Esophagus (tissue), 2 donors: Measurements from ENCODE around the gene CFAP97D2. TPM values are rescaled to one million over a fixed set of nuclear protein-coding genes. Genes with fewer than 3 reads are reported as not detected.
"Not testable (repeated sequence)": the region's sequence is repeated elsewhere in the genome, so short reads cannot be mapped to it uniquely, and the experiment has no call there.

Source experiments
- H3K27ac ChIP-seq, 2 donors: one replicate each; pipeline ENCODE4 v1.5.1; 2013; ENCODE audit warnings: low read depth in 2 of 2, mild to moderate bottlenecking in 2 of 2, inconsistent platforms in 1 of 2, low read length in 1 of 2, moderate library complexity in 1 of 2
- H3K27me3 ChIP-seq, 2 donors: one replicate each; pipeline ENCODE4 v1.6.1; 2013; ENCODE audit warnings: low read length in 2 of 2, control low read depth in 1 of 2, mild to moderate bottlenecking in 1 of 2; ENCODE audit not compliant: insufficient read depth in 2 of 2, control insufficient read depth in 1 of 2
- H3K36me3 ChIP-seq, 2 donors: one replicate each; pipeline ENCODE4 v1.6.1; 2013; ENCODE audit warnings: low read length in 1 of 2; ENCODE audit not compliant: control insufficient read depth in 2 of 2, insufficient read depth in 2 of 2
- H3K4me1 ChIP-seq, 2 donors: one replicate each; pipeline ENCODE4 v1.6.1; 2013; ENCODE audit warnings: low read length in 1 of 2; ENCODE audit not compliant: control insufficient read depth in 2 of 2, insufficient read depth in 2 of 2
- H3K4me3 ChIP-seq, 2 donors: one replicate each; pipeline ENCODE4 v1.5.1; 2013; ENCODE audit warnings: low read length in 2 of 2, mild to moderate bottlenecking in 2 of 2, low read depth in 1 of 2, moderate library complexity in 1 of 2
- H3K9me3 ChIP-seq, 2 donors: one replicate each; pipeline ENCODE4 v1.6.1; 2013; ENCODE audit warnings: mild to moderate bottlenecking in 2 of 2, low read depth in 1 of 2, low read length in 1 of 2, moderate library complexity in 1 of 2; ENCODE audit not compliant: control insufficient read depth in 2 of 2, insufficient read depth in 1 of 2
- WGBS, 2 donors: extraction: QIAGEN DNeasy Blood & Tissue Kit; methylation state at CpG; one replicate each; pipeline ENCODE4 v1.1.7; 2013; 5-methylcytosine and 5-hydroxymethylcytosine counted together
- polyA plus RNA-seq, 2 donors: library from polyadenylated mRNA; stranded (reverse); fragments of 200-250 nt; gene quantifications; one replicate each; pipeline ENCODE4 v1.2.3, GENCODE V29; 2013
- donor health status: healthy with polysubstance abuse.
- donor health status: Bipolar disorder and iron deficiency.

CFAP97D2 gene
- not detected for polyA plus RNA-seq

GRCh38 chr13:114179087-114179658 is at the start of gene CFAP97D2:
Gene CFAP97D2 (plus strand): TSS chr13:114179257. CDS start chr13:114179331, 74 bp downstream.
- Histone ChIP-seq H3K4me3 (no peak within 1 kb of the TSS), H3K36me3 (no peaks in the 10 kb centered on the region), H3K9me3 (no peaks in the 10 kb centered on the region), H3K27ac (no peak within 1 kb of the TSS), H3K4me1 (no peaks in the 10 kb centered on the region), H3K27me3 (no peaks in the 10 kb centered on the region)
- WGBS, 2 donors, result 57 to 63% methylated on average over 13 of the region's 13 CpGs

GRCh38 chr13:114129649-114130062 is 49.4 kb upstream of the CFAP97D2 start:
- peak overlapping the region in 1 of 2 donors; percentile 76 for H3K27ac ChIP-seq

GRCh38 chr13:114130131-114130836 is 48.8 kb upstream of the CFAP97D2 start:
- Histone ChIP-seq H3K36me3 (no peaks in the 10 kb centered on the region), H3K27me3 (peaks cover 0 to 2% of the 10 kb centered on the region in 2 donors), H3K9me3 (no peaks in the 10 kb centered on the region), H3K4me3 (peak overlapping the region; percentile 46 to 57), H3K27ac (peak overlapping the region; percentile 76 to 79), H3K4me1 (peaks cover 14 to 17% of the 10 kb centered on the region in 2 donors)
- WGBS, 2 donors, result 50 to 53% methylated on average over 18 of the region's 18 CpGs

More at GRCh38 chr13:114129649-114130062, 49.4 kb upstream of the CFAP97D2 start:
- H3K4me1 ChIP-seq, result peaks cover 14 to 17% of the 10 kb centered on the region in 2 donors
- no peak overlapping the region for H3K4me3 ChIP-seq
- H3K9me3 ChIP-seq, result no peaks in the 10 kb centered on the region
- 66 to 69% methylated on average over 9 of the region's 9 CpGs for WGBS, 2 donors
- H3K36me3 ChIP-seq, result no peaks in the 10 kb centered on the region
- H3K27me3 ChIP-seq, result peaks cover 0 to 2% of the 10 kb centered on the region in 2 donors

- Histone ChIP-seq H3K27me3 (peaks cover 0 to 2% of the 10 kb centered on the region in 2 donors), H3K9me3 (no peaks in the 10 kb centered on the region), H3K36me3 (no peaks in the 10 kb centered on the region), H3K4me1 (peaks cover 14 to 19% of the 10 kb centered on the region in 2 donors), H3K27ac (peak overlapping the region; percentile 76 to 79), H3K4me3 (peak overlapping the region; percentile 46 to 57)
- 2 to 13% methylated on average over 29 to 30 of the region's 30 CpGs for WGBS, 2 donors
These were observed 48.0 kb upstream of the CFAP97D2 start for GRCh38 chr13:114130837-114131582.

- Histone ChIP-seq H3K27ac (peak overlapping the region; percentile 76 to 79), H3K27me3 (peaks cover 0 to 2% of the 10 kb centered on the region in 2 donors), H3K4me1 (peaks cover 14 to 19% of the 10 kb centered on the region in 2 donors), H3K36me3 (no peaks in the 10 kb centered on the region), H3K9me3 (no peaks in the 10 kb centered on the region), H3K4me3 (peak overlapping the region; percentile 46 to 57)
- 0 to 1% methylated on average over 85 to 95 of the region's 95 CpGs for WGBS, 2 donors
These were observed 47.3 kb upstream of the CFAP97D2 start for GRCh38 chr13:114131583-114132418.

- WGBS, 2 donors, result 0 to 1% methylated on average over 54 to 81 of the region's 81 CpGs
- H3K27me3 ChIP-seq, result peaks cover 0 to 2% of the 10 kb centered on the region in 2 donors
- peak within 1 kb of the TSS; percentile 76 to 79 for H3K27ac ChIP-seq
- peaks cover 14 to 19% of the 10 kb centered on the region in 2 donors for H3K4me1 ChIP-seq
- H3K9me3 ChIP-seq, result no peaks in the 10 kb centered on the region
- no peaks in the 10 kb centered on the region for H3K36me3 ChIP-seq
- peak within 1 kb of the TSS; percentile 46 to 57 for H3K4me3 ChIP-seq
These were observed 46.5 kb upstream of the CFAP97D2 start, which contains the start of gene RASA3 for GRCh38 chr13:114132419-114133121. Gene RASA3 (minus strand): TSS chr13:114132623. CDS start chr13:114132489, 134 bp downstream.

GRCh38 chr13:114133126-114133525 is 45.9 kb upstream of the CFAP97D2 start:
- H3K9me3 ChIP-seq, H3K4me3 ChIP-seq, H3K27me3 ChIP-seq, H3K27ac ChIP-seq, H3K36me3 ChIP-seq: not testable (repeated sequence)
- H3K4me1 ChIP-seq, result peaks cover 14 to 19% of the 10 kb centered on the region in 2 donors
- WGBS, 2 donors, result 8 to 44% methylated on average over 2 to 7 of the region's 9 CpGs

GRCh38 chr13:114133552-114133951 is 45.5 kb upstream of the CFAP97D2 start:
- not testable (repeated sequence) for H3K9me3 ChIP-seq, H3K27me3 ChIP-seq, H3K4me3 ChIP-seq, H3K36me3 ChIP-seq, H3K27ac ChIP-seq
- 70 to 72% methylated on average over 6 to 7 of the region's 7 CpGs for WGBS, 2 donors
- peaks cover 11 to 19% of the 10 kb centered on the region in 2 donors for H3K4me1 ChIP-seq
